Endothelial cell of umbilical vein (primary cell): ENCODE measurements around the gene SMC3. TPM values are rescaled to one million over a fixed set of nuclear protein-coding genes. Genes with fewer than 3 reads are reported as not detected.

Source experiments
- BruUV-seq: library from RNA; stranded (reverse); fragments of 400-500 nt; replicated peaks from 2 replicates; lab custom pipeline; 2021; lab: Mats Ljungman, UMichigan
- CTCF ChIA-PET: fragments of 300-600, 350-600 bp; sonication (Branson Sonifier 250); formaldehyde crosslinking; loops from one replicate; lab custom pipeline; 2021; ENCODE audit warnings: antibody characterized with exemption, inconsistent platforms; lab: Charles Lee
- POLR2A ChIA-PET: fragments of 300-600, 350-600 bp; sonication (Branson Sonifier 250); formaldehyde crosslinking; loops from one replicate; lab custom pipeline; 2021; ENCODE audit warnings: antibody characterized with exemption, inconsistent platforms; lab: Charles Lee
- DNase-seq: peaks from one replicate; pipeline ENCODE4 v3.0.0-alpha.2; 2011; ENCODE audit warnings: low read depth, low spot score
- FAIRE-seq: peaks from 2 replicates; lab custom pipeline; 2011; peaks lifted over from hg19 to GRCh38; lab: Jason Lieb, UNC
- H2AFZ ChIP-seq: 2 replicates; pipeline ENCODE4 v1.6.0; 2012; ENCODE audit warnings: low read depth, low read length, control low read depth, inconsistent platforms
- H3K27ac ChIP-seq: 2 replicates; pipeline ENCODE4 v1.5.1; 2011; ENCODE audit warnings: low read depth, mild to moderate bottlenecking, control low read depth, low read length, moderate library complexity; ENCODE audit not compliant: insufficient read depth
- H3K27me3 ChIP-seq, 2 experiments: 2 replicates each; pipeline versions ENCODE4 v1.6.0 to v1.6.1; 2011; ENCODE audit warnings: low read length in 2 of 2, mixed read lengths in 1 of 2; ENCODE audit not compliant: control insufficient read depth in 2 of 2, insufficient read depth in 2 of 2
- H3K36me3 ChIP-seq, 2 experiments: 2 replicates in 1 of 2; 3 replicates in 1 of 2; pipeline ENCODE4 v1.5.1; 2011; ENCODE audit warnings: low read length in 2 of 2, mild to moderate bottlenecking in 1 of 2, moderate library complexity in 1 of 2; ENCODE audit not compliant: control insufficient read depth in 2 of 2, insufficient read depth in 2 of 2; ENCODE audit errors: extremely low read depth in 1 of 2
- H3K4me1 ChIP-seq: 3 replicates; pipeline ENCODE4 v1.5.1; 2011; ENCODE audit warnings: mild to moderate bottlenecking, low read length; ENCODE audit not compliant: control insufficient read depth, insufficient read depth; ENCODE audit errors: extremely low read depth
- H3K4me2 ChIP-seq: 2 replicates; pipeline ENCODE4 v1.6.1; 2011; ENCODE audit warnings: low read length, control low read depth, mixed read lengths; ENCODE audit not compliant: insufficient read depth
- H3K4me3 ChIP-seq, 3 experiments: fragments of 200-600 bp in 1 of 3; sonication (generic), shearing (Covaris generic) in 1 of 3; replicated peaks in 1 of 3; 2 replicates each; pipeline ENCODE4 v1.5.1; 2011 to 2016; ENCODE audit warnings: control low read depth in 3 of 3, low read length in 3 of 3, mild to moderate bottlenecking in 2 of 3, inconsistent platforms in 1 of 3, low read depth in 1 of 3, moderate library complexity in 1 of 3; ENCODE audit not compliant: insufficient read depth in 1 of 3
- H3K79me2 ChIP-seq: 2 replicates; pipeline ENCODE4 v1.6.0; 2012; ENCODE audit warnings: low read length, inconsistent platforms; ENCODE audit not compliant: control insufficient read depth, insufficient read depth
- H3K9ac ChIP-seq: replicated peaks from 2 replicates; pipeline ENCODE3; 2011; ENCODE audit warnings: low read length, control low read depth; ENCODE audit not compliant: insufficient read depth; ENCODE audit errors: extremely low read depth
- H3K9me1 ChIP-seq: replicated peaks from 3 replicates; pipeline ENCODE4 v1.6.0; 2011; ENCODE audit warnings: mild to moderate bottlenecking, low read length; ENCODE audit not compliant: control insufficient read depth, insufficient read depth; ENCODE audit errors: extremely low read depth
- H3K9me3 ChIP-seq: replicated peaks from 2 replicates; pipeline ENCODE4 v1.5.1; 2012; ENCODE audit warnings: low read length, inconsistent platforms; ENCODE audit not compliant: control insufficient read depth, insufficient read depth
- H4K20me1 ChIP-seq: replicated peaks from 2 replicates; pipeline ENCODE3; 2011; ENCODE audit warnings: mild to moderate bottlenecking, low read length; ENCODE audit not compliant: control insufficient read depth, insufficient read depth; ENCODE audit errors: extremely low read depth
- CTCF ChIP-seq, 2 donors: IDR thresholded peaks; 1 replicate in 1 of 2; 2 replicates in 1 of 2; pipeline ENCODE4 v1.5.1; 2011; ENCODE audit warnings: low read length in 2 of 2, mild to moderate bottlenecking in 2 of 2, moderate library complexity in 2 of 2, control low read depth in 1 of 2, inconsistent platforms in 1 of 2, low read depth in 1 of 2; ENCODE audit not compliant: insufficient read depth in 1 of 2; ENCODE audit errors: extremely low read depth in 1 of 2
- EZH2 ChIP-seq: IDR thresholded peaks from 2 replicates; pipeline ENCODE4 v1.6.1; 2012; ENCODE audit warnings: borderline replicate concordance, low read depth, mild to moderate bottlenecking, moderate library complexity, low read length, inconsistent platforms; ENCODE audit not compliant: severe bottlenecking
- FOS ChIP-seq: IDR thresholded peaks from 2 replicates; pipeline ENCODE4 v1.6.1; 2011; ENCODE audit warnings: mild to moderate bottlenecking, low read length, moderate library complexity, borderline replicate concordance; ENCODE audit not compliant: insufficient read depth
- GATA2 ChIP-seq: IDR thresholded peaks from 2 replicates; pipeline ENCODE4 v1.7.0; 2011; ENCODE audit warnings: low read depth, mild to moderate bottlenecking, moderate library complexity, mixed read lengths, low read length; ENCODE audit not compliant: insufficient read length, insufficient read depth
- JUN ChIP-seq: IDR thresholded peaks from 2 replicates; pipeline ENCODE4 v1.6.1; 2011; ENCODE audit warnings: borderline replicate concordance, low read depth; ENCODE audit not compliant: insufficient read length, insufficient read depth
- MAX ChIP-seq: IDR thresholded peaks from 2 replicates; pipeline ENCODE4 v1.6.1; 2011; ENCODE audit not compliant: insufficient read depth, insufficient read length
- MYC ChIP-seq: IDR thresholded peaks from one replicate; pipeline ENCODE4 v1.6.1; 2011; ENCODE audit warnings: mild to moderate bottlenecking, low read depth, low read length
- POLR2A ChIP-seq: IDR thresholded peaks from 2 replicates; pipeline ENCODE4 v1.6.1; 2012; ENCODE audit warnings: low read depth, mild to moderate bottlenecking, control low read depth, low read length
- POLR2AphosphoS5 ChIP-seq: IDR thresholded peaks from 2 replicates; pipeline ENCODE4 v1.6.1; 2012; ENCODE audit warnings: low read depth, mild to moderate bottlenecking, control low read depth, low read length, moderate library complexity; ENCODE audit not compliant: insufficient read depth
- dilution Hi-C: fragments of 300-500 bp; cut with MboI; formaldehyde crosslinking; loops from one replicate; pipeline ENCODE4 v1.15.0; 2019; ENCODE audit warnings: low sequenced_read_pairs; ENCODE audit not compliant: extremely low pct_ligation_motif_present
- intact Hi-C: fragments of 100-400 bp; cut with micrococcal nuclease; formaldehyde crosslinking; loops from one replicate; pipeline ENCODE4 v1.10.0; 2022
- polyA plus RNA-seq, 4 experiments: library from polyadenylated mRNA; depleted of rRNA in 3 of 4; stranded (reverse) in 3 of 4; unstranded in 1 of 4; fragments of >200 nt; gene quantifications; 2 replicates each; pipeline versions ENCODE4 v1.2.1 to v1.2.3, GENCODE V29; 2011 to 2012; ENCODE audit warnings: missing spikeins in 1 of 4
- total RNA-seq: library from RNA; stranded (reverse); gene quantifications from 2 replicates; pipeline ENCODE4 v1.2.3, GENCODE V29; 2021

SMC3 gene
- total and polyA plus RNA-seq, 2 donors (not counting 3 experiments of a cell fraction or from before 2014, with no cell fraction given) = 5.5 to 44.2 TPM

GRCh38 chr10:110525349-110526260 is 41.9 kb upstream of the SMC3 start:
- no peaks in the 10 kb centered on the region for H3K27me3 ChIP-seq
- POLR2A ChIA-PET = interaction anchor here (0.8 kb wide), 1 partner anchor 13 kb away, joined by 3 read pairs; no protein-coding TSS in a partner anchor
- FAIRE-seq = peak; percentile 72

More at GRCh38 chr10:110525349-110526260, 41.9 kb upstream of the SMC3 start:
- no peaks in the 10 kb centered on the region for H4K20me1 ChIP-seq
- no TSS peak for BruUV-seq
- dilution Hi-C loops (no loop called here), intact Hi-C loops (loop anchor here (1.0 kb wide), 1 partner anchor 13 kb away; no protein-coding TSS in a partner anchor)
- H3K4me3 ChIP-seq = no peak overlapping the region
- CTCF ChIA-PET = no interaction called here
- H3K9me1 ChIP-seq = no peaks in the 10 kb centered on the region
- peaks cover 55% of the 10 kb centered on the region for H3K4me1 ChIP-seq
- no peak for DNase-seq
- TF ChIP-seq CTCF (IDR thresholded peaks at IDR 0.05; ENCODE audit: extremely low read depth in 1 of 2, insufficient read depth in 1 of 2, low read depth in 1 of 2, low read length in 2 of 2) = no peak
- TF ChIP-seq FOS = peak; percentile 37
- TF ChIP-seq MYC = peak; percentile 28
- peak; percentile 33 for TF ChIP-seq POLR2AphosphoS5
- no peak for TF ChIP-seq MAX
- TF ChIP-seq JUN = no peak
- TF ChIP-seq POLR2A = no peak
- no peak for TF ChIP-seq EZH2
- TF ChIP-seq GATA2 = no peak
- H2AFZ ChIP-seq = peak overlapping the region; percentile 40
- peak overlapping the region; percentile 47 for H3K27ac ChIP-seq
- H3K36me3 ChIP-seq = no peaks in the 10 kb centered on the region
- peak overlapping the region; percentile 40 for H3K4me2 ChIP-seq
- no peak overlapping the region for H3K9ac ChIP-seq
- no peaks in the 10 kb centered on the region for H3K79me2 ChIP-seq
- no peaks in the 10 kb centered on the region for H3K9me3 ChIP-seq
